MM.1S (cell line): ENCODE measurements around the gene GBGT1.

Source experiments
- EZH2 ChIP-seq: fragments of 300-600 bp; sonication (generic); optimal IDR thresholded peaks from 2 replicates; pipeline ENCODE3; 2017; ENCODE audit warnings: low read depth, mild to moderate bottlenecking, antibody characterized with exemption, low read length, mixed read lengths
- TF ChIP-seq, protein P1 (sequence below): fragments of 300-600 bp; sonication (generic); IDR thresholded peaks from 2 replicates; pipeline ENCODE4 v1.5.1; 2016; ENCODE audit warnings: antibody characterized with exemption, low read length, mixed read lengths

DNA sequence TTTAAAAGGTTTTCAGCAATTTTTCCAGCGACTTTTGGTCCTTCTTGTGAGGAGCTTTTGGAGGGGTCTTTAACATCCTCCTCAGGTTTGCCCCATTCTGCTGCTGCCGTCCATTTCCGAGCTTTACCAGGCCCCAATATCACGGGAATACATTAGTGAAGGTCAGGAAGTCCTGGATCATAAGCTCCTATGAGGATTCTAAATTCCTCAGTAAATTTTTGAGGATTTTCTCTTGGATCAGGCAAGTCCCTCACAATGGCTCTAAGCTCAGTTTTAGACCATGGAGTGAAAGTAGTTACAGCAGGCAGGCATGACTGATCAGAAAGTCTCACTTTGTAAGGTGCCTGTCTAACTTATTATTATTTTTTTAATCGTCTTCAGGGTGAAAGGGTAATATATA lies 17.2 kb upstream of the GBGT1 start:
- TF ChIP-seq, protein P1, sequence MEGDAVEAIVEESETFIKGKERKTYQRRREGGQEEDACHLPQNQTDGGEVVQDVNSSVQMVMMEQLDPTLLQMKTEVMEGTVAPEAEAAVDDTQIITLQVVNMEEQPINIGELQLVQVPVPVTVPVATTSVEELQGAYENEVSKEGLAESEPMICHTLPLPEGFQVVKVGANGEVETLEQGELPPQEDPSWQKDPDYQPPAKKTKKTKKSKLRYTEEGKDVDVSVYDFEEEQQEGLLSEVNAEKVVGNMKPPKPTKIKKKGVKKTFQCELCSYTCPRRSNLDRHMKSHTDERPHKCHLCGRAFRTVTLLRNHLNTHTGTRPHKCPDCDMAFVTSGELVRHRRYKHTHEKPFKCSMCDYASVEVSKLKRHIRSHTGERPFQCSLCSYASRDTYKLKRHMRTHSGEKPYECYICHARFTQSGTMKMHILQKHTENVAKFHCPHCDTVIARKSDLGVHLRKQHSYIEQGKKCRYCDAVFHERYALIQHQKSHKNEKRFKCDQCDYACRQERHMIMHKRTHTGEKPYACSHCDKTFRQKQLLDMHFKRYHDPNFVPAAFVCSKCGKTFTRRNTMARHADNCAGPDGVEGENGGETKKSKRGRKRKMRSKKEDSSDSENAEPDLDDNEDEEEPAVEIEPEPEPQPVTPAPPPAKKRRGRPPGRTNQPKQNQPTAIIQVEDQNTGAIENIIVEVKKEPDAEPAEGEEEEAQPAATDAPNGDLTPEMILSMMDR, result no peak
- TF ChIP-seq EZH2, result no peak
